Ectodermal cell (in vitro differentiated cells): ENCODE measurements around the gene TBC1D30.

Experiments used
- H3K27ac ChIP-seq: 2 replicates; pipeline ENCODE4 v1.7.0; 2013; ENCODE audit warnings: mild to moderate bottlenecking, low read depth, low read length; ENCODE audit not compliant: insufficient read depth, poor library complexity, severe bottlenecking
- H3K27me3 ChIP-seq: 2 replicates; pipeline ENCODE4 v1.7.0; 2013; ENCODE audit warnings: mild to moderate bottlenecking, low read length; ENCODE audit not compliant: insufficient read depth, control insufficient read depth, poor library complexity, severe bottlenecking
- H3K36me3 ChIP-seq: one replicate; pipeline ENCODE4 v1.7.0; 2013; ENCODE audit warnings: low read length; ENCODE audit not compliant: control insufficient read depth, insufficient read depth
- H3K4me1 ChIP-seq: one replicate; pipeline ENCODE4 v1.7.0; 2013; ENCODE audit warnings: low read length; ENCODE audit not compliant: control insufficient read depth, insufficient read depth
- H3K4me3 ChIP-seq: 2 replicates; pipeline ENCODE4 v1.7.0; 2013; ENCODE audit warnings: low read depth, low read length, control low read depth; ENCODE audit not compliant: insufficient read depth
- H3K9me3 ChIP-seq: 2 replicates; pipeline ENCODE4 v1.7.0; 2013; ENCODE audit warnings: mild to moderate bottlenecking, low read length, moderate library complexity; ENCODE audit not compliant: control insufficient read depth
- WGBS, 2 experiments: methylation state at CpG; one replicate each; pipeline ENCODE4 v1.1.7; 2013; ENCODE audit warnings: missing lambda C conversion rate in 2 of 2; 5-methylcytosine and 5-hydroxymethylcytosine counted together

TBC1D30 gene

DNA sequence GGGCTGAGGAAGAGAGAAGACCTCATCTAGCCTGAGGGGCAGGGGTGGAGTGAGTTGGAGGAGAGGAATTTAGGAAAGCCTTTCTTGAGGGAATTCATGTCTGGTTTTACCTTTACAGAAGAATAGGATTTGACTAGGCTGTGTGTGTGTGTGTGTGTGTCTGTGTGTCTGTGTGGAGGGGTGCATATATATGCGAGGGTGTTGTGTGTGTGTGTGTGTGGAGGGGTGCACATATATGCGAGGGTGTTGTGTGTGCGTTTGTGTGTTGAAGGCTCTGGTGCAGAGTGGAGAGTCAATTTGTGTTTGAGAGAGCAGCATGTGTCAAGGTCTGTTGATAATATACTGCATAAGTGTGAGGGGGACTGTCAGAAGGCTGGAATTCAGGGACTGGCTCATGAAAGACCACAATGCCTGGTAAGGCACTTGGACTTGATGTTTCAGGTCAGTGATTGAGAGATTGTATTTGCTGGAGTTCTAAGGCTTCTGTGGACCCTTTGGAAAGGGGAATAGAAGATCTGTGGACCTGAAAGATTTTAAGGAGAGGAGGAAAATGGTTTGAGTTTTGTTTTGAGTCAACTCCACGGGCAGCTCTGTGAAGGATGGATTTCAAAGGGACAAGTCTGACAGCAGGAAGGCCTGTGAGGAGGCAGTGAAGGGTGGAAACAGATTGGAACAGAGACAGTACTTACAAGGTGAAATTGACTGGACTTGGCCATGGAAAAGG is 34.6 kb downstream of the TBC1D30 start:
- Histone ChIP-seq H3K4me1 (no peaks in the 10 kb centered on the region), H3K36me3 (no peaks in the 10 kb centered on the region), H3K27me3 (no peaks in the 10 kb centered on the region), H3K27ac (no peak overlapping the region), H3K4me3 (no peak overlapping the region), H3K9me3 (no peaks in the 10 kb centered on the region)
- 91% methylated on average over 4 of the region's 4 CpGs for WGBS, 2 experiments

DNA sequence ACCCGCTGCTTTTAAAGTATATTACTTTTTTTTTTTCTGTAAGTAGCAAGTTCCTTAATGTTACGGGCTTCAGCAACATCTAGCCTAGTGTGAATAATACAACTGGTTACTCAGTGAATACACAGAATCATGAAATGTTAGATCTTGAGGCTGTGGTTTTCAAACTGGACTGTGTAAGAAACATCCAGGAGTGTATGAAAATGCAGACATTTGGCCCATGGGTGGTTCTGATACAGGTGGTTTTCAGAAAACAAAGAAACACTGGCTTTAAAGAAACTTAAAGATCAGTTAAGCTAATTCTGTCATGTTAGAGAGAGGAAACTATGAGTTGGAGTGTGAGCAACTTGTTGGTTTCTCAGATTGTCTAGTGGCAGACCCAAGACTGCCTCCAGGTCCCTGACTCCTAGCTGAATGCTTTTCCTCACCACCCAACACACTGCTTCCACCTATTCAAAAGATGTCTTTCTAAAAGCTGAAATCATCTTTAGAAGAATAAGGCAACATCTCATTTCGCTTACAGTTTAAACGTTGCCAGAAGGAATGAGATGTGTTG is 36.1 kb downstream of the TBC1D30 start:
- Histone ChIP-seq H3K27me3 (no peaks in the 10 kb centered on the region), H3K27ac (no peak overlapping the region), H3K9me3 (no peaks in the 10 kb centered on the region), H3K4me3 (no peak overlapping the region), H3K4me1 (peaks cover 5% of the 10 kb centered on the region), H3K36me3 (no peaks in the 10 kb centered on the region)
- 89 to 95% methylated on average over 4 of the region's 4 CpGs for WGBS, 2 experiments

DNA sequence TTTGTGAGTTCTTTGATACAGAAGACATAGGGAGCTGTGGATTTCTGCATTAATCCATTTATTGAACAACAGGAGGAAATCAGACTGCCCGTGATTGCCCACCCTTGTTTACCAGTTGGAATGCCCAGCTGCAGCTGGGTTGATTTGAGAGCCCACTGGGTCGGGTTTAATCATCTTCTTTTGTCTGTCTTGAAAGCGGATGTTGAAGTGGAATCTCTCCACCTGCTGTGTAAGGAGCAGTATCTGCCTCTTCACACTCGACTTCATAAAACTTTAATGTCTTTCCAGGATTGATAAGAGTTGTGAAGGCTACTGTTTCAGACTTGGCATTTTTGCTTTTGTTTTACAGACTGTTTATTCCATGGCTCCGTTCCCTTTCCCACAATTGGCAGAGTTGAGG is 39.9 kb downstream of the TBC1D30 start:
- H3K9me3 ChIP-seq = no peaks in the 10 kb centered on the region
- H3K4me3 ChIP-seq = no peak overlapping the region
- H3K27ac ChIP-seq = no peak overlapping the region
- H3K4me1 ChIP-seq = peaks cover 5% of the 10 kb centered on the region
- H3K27me3 ChIP-seq = no peaks in the 10 kb centered on the region
- 43 to 44% methylated on average over 3 to 5 of the region's 5 CpGs for WGBS, 2 experiments
- no peaks in the 10 kb centered on the region for H3K36me3 ChIP-seq

DNA sequence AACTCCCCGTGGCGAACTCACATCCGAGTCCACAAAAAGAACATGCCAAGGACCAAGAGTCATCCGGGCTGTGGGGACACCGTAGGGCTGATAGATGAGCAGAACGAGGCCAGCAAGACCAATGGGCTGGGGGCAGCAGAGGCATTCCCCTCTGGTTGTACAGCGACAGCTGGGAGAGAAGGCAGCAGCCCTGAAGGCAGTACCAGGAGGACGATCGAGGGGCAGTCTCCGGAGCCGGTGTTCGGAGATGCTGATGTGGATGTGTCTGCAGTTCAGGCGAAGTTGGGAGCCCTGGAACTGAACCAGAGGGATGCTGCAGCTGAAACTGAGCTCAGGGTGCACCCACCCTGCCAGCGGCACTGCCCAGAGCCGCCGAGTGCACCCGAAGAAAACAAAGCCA is 50.7 kb downstream of the TBC1D30 start:
- Histone ChIP-seq H3K9me3 (no peaks in the 10 kb centered on the region), H3K27me3 (no peaks in the 10 kb centered on the region), H3K27ac (no peak overlapping the region), H3K4me3 (no peak overlapping the region), H3K36me3 (no peaks in the 10 kb centered on the region), H3K4me1 (no peaks in the 10 kb centered on the region)
- WGBS, 2 experiments = 93 to 94% methylated on average over 17 of the region's 17 CpGs

GRCh38 chr12:64876388-64877071 is 52.1 kb downstream of the TBC1D30 start:
- no peaks in the 10 kb centered on the region for H3K27me3 ChIP-seq
- no peaks in the 10 kb centered on the region for H3K9me3 ChIP-seq
- H3K4me3 ChIP-seq = no peak overlapping the region
- H3K27ac ChIP-seq = no peak overlapping the region
- H3K36me3 ChIP-seq = no peaks in the 10 kb centered on the region
- WGBS, 2 experiments = 89 to 96% methylated on average over 12 of the region's 12 CpGs
- no peaks in the 10 kb centered on the region for H3K4me1 ChIP-seq

- Histone ChIP-seq H3K27ac (no peak overlapping the region), H3K9me3 (no peaks in the 10 kb centered on the region), H3K4me3 (no peak overlapping the region), H3K27me3 (no peaks in the 10 kb centered on the region), H3K4me1 (no peaks in the 10 kb centered on the region), H3K36me3 (no peaks in the 10 kb centered on the region)
- WGBS, 2 experiments = 92 to 97% methylated on average over 3 of the region's 3 CpGs
These were observed 53.0 kb downstream of the TBC1D30 start for GRCh38 chr12:64877363-64878004.

DNA sequence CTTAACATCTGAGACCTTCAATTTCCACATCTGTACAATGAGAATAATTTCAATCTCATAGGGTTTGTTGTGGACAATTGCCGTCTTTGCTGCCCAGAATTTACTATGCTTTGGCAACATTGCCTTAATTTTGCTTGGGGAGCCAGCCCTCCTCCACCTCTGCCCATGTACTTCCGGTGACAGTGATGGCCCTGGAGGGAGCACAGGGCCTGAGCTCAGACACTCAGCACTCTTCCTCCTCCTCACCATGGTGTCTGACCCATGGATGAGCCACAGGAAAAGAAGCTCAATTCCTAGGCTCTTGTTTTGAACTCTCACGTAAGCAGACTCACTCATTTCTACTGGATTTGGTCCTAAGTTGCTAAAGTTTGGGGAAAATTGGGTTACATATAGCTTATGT is 58.2 kb downstream of the TBC1D30 start:
- Histone ChIP-seq H3K27ac (no peak overlapping the region), H3K27me3 (no peaks in the 10 kb centered on the region), H3K4me1 (no peaks in the 10 kb centered on the region), H3K9me3 (no peaks in the 10 kb centered on the region), H3K4me3 (no peak overlapping the region), H3K36me3 (no peaks in the 10 kb centered on the region)
- 90 to 95% methylated on average over 3 of the region's 3 CpGs for WGBS, 2 experiments

DNA sequence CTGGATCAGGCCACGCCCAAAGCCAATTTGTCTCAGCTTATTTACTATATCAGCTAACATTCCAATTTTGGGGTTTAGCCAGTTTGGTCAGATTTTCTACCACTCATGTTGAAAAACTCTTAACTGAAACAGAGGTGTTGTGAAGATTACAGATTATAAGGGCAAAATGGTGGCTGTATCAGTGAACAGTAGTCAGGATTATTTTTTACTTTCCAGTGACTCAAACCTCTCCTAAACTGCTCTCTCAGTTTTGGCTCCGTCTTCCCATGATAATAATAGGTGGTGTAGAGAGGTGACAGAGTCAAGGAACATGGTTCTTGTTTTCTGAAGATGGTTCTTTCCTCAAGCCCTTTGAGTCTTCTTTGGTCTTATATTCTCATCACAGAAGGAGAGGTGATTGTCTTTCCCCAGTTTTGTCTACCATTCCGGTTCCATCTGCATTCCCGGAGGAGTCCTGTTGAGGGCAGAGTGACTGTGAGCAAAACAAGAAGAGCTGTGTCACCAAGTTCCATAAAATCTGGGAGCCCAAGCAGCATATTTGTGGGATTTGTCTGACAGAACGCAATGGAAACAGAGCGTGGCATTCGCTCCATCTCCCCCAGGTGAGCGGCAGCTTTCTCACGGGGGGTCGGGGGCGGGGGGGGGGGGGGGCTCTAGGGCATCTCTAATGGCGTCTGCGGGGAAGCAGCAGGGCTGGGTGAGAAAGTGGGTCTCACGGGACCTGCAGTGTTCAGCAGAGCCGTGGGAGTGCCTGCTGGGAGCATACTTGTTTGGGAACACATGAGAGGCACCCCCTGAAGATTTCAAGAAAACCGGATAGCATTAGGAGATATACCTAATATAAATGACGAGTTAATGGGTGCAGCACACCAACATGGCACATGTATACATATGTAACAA is 59.1 kb downstream of the TBC1D30 start:
- no peaks in the 10 kb centered on the region for H3K4me1 ChIP-seq
- no peak overlapping the region for H3K27ac ChIP-seq
- no peaks in the 10 kb centered on the region for H3K36me3 ChIP-seq
- H3K4me3 ChIP-seq = no peak overlapping the region
- 78 to 86% methylated on average over 14 to 16 of the region's 17 CpGs for WGBS, 2 experiments
- H3K27me3 ChIP-seq = no peaks in the 10 kb centered on the region
- H3K9me3 ChIP-seq = no peaks in the 10 kb centered on the region

- H3K4me1 ChIP-seq = no peaks in the 10 kb centered on the region
- no peak overlapping the region for H3K27ac ChIP-seq
- WGBS, 2 experiments = 96 to 98% methylated on average over 2 of the region's 3 CpGs
- H3K36me3 ChIP-seq = no peaks in the 10 kb centered on the region
- no peaks in the 10 kb centered on the region for H3K27me3 ChIP-seq
- H3K4me3 ChIP-seq = no peak overlapping the region
- H3K9me3 ChIP-seq = no peaks in the 10 kb centered on the region
These were observed 59.7 kb downstream of the TBC1D30 start for GRCh38 chr12:64884164-64884542.
